ENCODE results near the gene ARPP21.

Gene ARPP21

GRCh38 chr3:35793667-35794066, 154.3 kb downstream of the ARPP21 start (continued):
- TF ChIP-seq ZBTB10 (tag by site-specific recombination; IDR thresholded peaks at IDR 0.05) (no peak), ZNF138 (tag by site-specific recombination; IDR thresholded peaks at IDR 0.05; ENCODE audit: borderline replicate concordance) (no peak), ZNF560 (tag by site-specific recombination; IDR thresholded peaks at IDR 0.05; ENCODE audit: borderline replicate concordance) (no peak), ZNF140 (tag by site-specific recombination; IDR thresholded peaks at IDR 0.05) (no peak), OVOL3 (tag by site-specific recombination; IDR thresholded peaks at IDR 0.05) (no peak), MZF1 (tag by site-specific recombination; IDR thresholded peaks at IDR 0.05; ENCODE audit: borderline replicate concordance) (no peak), ZBTB8A (tag by site-specific recombination; IDR thresholded peaks at IDR 0.05) (no peak), ZNF350 (tag by site-specific recombination; IDR thresholded peaks at IDR 0.05) (no peak)
- TF ChIP-seq, protein P1, sequence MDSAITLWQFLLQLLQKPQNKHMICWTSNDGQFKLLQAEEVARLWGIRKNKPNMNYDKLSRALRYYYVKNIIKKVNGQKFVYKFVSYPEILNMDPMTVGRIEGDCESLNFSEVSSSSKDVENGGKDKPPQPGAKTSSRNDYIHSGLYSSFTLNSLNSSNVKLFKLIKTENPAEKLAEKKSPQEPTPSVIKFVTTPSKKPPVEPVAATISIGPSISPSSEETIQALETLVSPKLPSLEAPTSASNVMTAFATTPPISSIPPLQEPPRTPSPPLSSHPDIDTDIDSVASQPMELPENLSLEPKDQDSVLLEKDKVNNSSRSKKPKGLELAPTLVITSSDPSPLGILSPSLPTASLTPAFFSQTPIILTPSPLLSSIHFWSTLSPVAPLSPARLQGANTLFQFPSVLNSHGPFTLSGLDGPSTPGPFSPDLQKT (IDR thresholded peaks at IDR 0.05; ENCODE audit: borderline replicate concordance, low read depth, low read length) = no peak

GRCh38 chr3:35800960-35801459, 161.7 kb downstream of the ARPP21 start:
- ChIA-PET POLR2A (no interaction called here), CTCF (interaction anchor here (0.5 kb wide), 1 partner anchor 108 kb away, joined by 3 read pairs; no protein-coding TSS in a partner anchor)
- no peaks in the 10 kb centered on the region for H3K9me3 ChIP-seq (ENCODE audit: control insufficient read depth, insufficient read depth, low read depth, low read length)
- H3K4me3 ChIP-seq (ENCODE audit: low read depth, low read length) = no peak overlapping the region
- H3K36me3 ChIP-seq (ENCODE audit: control insufficient read depth in 2 of 2, insufficient read depth in 1 of 2, low read length in 2 of 2) = no peaks in the 10 kb centered on the region
- no peaks in the 10 kb centered on the region for H3K4me1 ChIP-seq (ENCODE audit: control insufficient read depth, insufficient read depth, low read length)
- no peak overlapping the region for H3K27ac ChIP-seq (ENCODE audit: extremely low read depth, low read depth, low read length)
- TF ChIP-seq ZEB2 (tag by site-specific recombination; IDR thresholded peaks at IDR 0.05) = no peak
- TF ChIP-seq ZNF571 (tag by site-specific recombination; IDR thresholded peaks at IDR 0.05) = no peak
- no peak for TF ChIP-seq ZNF23 (tag by site-specific recombination; IDR thresholded peaks at IDR 0.05; ENCODE audit: borderline replicate concordance)
- no peak for TF ChIP-seq REST (tag by site-specific recombination; IDR thresholded peaks at IDR 0.05)
- TF ChIP-seq, protein P1 (IDR thresholded peaks at IDR 0.05; ENCODE audit: borderline replicate concordance, low read depth, low read length) = no peak

DNA sequence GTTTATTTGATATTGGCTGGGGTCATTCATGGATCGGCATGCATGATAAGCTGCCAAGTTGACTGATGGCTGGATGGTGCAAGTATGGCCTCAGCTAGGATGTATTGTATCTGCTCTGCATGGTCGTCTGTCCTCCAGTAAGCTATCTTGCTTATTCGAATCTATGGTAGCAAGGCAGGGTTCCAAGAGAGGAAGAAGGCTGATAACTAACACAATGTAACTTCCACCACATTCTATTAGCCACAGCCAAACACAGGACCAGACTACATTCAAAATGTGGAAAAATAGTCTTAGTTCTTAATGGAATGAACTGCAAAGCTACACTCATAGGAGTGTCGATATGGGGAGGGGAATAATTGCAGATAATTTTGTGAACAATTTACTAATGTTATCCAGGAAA, 175.2 kb downstream of the ARPP21 start:
- no peak overlapping the region for H3K4me3 ChIP-seq (ENCODE audit: low read depth, low read length)
- POLR2A ChIA-PET = no interaction called here
- CTCF ChIA-PET = no interaction called here
- no peak overlapping the region for H3K27ac ChIP-seq (ENCODE audit: extremely low read depth, low read depth, low read length)
- TF ChIP-seq ZNF488 (tag by site-specific recombination; IDR thresholded peaks at IDR 0.05) = no peak
- no peaks in the 10 kb centered on the region for H3K36me3 ChIP-seq (ENCODE audit: control insufficient read depth in 2 of 2, insufficient read depth in 1 of 2, low read length in 2 of 2)
- no peaks in the 10 kb centered on the region for H3K4me1 ChIP-seq (ENCODE audit: control insufficient read depth, insufficient read depth, low read length)
- H3K9me3 ChIP-seq (ENCODE audit: control insufficient read depth, insufficient read depth, low read depth, low read length) = no peaks in the 10 kb centered on the region
